HUDEP-2 (cell line): ENCODE results near the gene LYSMD2.
A peak's percentile ranks its signal among the peaks of the same experiment; 100 is the strongest.

ENCODE experiments used
- DNase-seq, 76 experiments: peaks; one replicate each; lab custom pipeline; 2025; ENCODE audit not compliant: unreplicated experiment in 76 of 76; lab: John Stamatoyannopoulos, UW

LYSMD2 gene

DNA sequence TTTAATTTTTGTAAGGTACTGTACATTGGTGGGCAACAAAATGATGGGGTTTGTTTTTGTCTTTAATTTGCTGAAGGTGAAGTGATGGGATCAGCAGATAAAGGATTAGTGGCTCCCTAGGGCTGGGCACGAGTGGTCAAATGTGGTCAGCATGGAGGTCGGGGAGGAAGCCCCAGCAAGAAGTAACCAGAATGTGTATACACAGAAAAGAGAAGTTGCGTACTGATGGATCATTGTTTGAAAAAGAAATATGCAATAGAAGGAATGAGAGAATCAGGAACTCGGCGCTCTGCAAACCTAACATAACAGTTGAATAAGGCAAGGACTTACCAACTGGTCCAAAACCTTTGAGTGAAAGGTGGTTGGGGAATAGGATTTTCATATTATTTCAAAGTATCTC is 15.4 kb upstream of the LYSMD2 start:
- DNase-seq: no peak

DNA sequence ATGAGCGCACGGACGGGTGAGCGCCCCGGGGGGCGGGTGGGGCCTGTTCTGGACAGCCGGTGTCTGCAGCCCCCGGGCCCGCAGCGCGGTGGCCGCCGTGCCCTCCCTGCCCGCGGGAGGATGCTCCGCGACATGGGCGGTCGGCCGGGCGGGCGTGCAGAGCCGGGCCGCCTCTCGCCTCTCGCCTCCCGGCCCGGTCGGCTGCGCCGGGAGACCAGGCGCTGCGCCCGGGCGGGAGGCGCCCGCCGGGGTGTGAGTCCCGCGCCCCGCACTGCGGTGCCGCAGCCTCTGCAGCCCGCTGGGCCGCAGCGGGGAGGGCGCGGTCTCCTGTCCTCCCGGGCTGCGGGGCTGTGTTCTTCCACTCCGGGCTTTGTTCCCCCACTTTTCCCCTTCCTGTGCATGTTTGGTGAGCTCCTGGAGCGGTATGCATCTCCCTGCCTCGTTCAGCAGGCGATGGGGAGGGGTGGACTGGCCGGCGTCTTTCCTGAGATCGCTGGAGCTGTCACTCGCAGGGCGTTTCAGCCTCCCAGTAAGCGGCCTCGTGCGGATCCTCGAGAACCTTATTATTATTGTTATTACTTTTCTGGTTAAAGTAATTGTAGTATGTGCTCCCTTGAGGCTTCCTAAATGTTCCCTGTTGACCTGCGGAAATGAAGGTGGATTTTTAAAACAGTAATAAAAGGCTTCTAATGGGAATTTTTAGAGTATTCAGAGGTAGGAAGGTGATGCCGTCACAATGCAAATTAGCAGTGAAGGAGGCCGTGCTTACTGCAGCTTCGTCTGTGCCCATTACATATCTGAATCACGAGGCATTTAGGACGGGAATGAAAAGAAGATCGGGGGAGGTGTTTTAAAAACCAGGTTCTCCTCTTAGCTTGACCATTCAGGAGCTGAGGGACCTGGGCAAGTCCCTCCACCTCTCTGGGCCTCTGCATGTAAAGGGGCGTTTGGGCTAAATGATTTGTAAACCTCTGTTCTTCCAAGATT is 14.5 kb upstream of the LYSMD2 start:
- no peak for DNase-seq

DNA sequence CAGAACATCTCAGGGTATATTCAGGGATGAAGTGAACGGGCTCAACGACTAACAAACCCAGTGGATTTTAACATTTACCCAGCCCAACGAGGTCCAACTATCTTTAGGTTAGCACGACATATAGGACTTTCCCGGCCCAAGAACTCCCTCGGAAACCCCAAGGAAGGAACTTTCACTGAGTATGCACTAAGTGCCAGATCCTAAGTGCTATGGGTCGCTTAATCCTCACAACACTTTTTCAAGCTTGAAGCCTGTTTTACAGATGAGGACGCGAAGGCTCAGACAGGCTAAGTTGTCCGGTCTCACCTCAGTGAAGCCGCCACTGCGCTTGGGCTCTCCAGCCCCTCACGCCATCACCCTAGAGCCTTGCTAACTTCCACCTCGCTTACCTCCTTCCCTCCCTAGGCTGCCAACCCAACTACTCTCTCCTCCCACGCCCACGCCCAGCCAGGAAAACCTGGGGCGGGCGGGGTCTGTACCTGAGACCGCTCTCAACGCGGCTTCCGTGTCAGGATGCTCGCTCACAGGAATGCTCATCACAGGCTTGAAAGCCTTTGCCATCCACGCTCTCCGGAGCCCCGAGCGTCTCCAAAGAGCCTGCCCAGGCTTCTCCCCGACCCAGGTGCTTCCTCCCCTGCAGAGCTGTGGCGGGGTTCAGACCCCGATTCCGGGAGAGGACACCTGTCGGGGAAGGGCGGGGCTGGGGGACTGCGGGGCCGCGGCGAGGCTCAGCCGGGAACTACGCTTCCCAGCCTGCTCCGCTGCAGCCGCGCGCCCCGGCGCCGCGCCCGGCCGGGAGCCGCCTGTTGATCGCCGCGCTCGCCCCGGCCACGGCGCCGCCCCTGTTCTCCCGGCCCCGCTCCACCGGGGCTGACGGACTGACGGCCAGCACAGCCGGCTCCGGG is 13.6 kb upstream of the LYSMD2 start, which contains the start of gene TMOD2:
TMOD2 (plus strand) TSS at position 806 of the 905 bp plus-strand sequence. CDS start 14,845 bp downstream, outside the sequence.
- no peak for DNase-seq

DNA sequence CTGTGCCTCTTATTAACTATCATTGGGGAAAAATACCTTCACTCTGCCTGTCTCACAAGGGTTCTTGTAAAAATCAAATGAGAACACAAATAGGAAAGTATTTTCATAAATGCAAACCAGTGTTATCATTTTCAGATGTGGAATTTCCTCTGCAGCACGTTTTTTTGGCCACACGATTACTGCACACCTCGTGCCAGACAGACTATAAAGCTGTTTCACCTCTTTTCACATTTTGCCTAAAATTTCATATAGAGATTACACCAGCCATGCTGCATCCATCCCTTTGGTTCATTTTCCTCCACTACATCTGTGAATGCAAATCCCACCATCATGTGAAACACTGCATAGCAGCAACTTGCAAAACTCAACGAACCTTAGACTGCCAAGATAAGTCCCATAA is 12.7 kb upstream of the LYSMD2 start:
- DNase-seq: no peak

DNA sequence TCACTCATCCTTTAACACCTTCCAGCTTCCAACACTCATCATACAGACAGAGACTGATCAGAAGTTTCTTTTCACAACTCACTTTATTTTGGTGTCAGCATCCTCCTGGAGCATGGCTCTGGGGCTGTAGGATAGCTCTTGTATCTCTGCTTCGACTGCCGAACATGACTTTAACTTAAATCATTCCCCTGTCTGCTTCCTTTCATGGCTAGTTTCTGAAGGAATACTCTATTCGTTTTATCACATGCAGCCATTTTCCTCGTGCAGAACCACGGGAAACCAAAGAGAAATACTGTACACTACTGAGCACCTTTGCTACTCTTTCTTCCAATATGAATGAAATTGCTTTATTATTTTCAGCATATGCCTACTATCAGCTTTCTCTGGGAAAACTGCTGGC is 11.9 kb upstream of the LYSMD2 start:
- DNase-seq: no peak

DNA sequence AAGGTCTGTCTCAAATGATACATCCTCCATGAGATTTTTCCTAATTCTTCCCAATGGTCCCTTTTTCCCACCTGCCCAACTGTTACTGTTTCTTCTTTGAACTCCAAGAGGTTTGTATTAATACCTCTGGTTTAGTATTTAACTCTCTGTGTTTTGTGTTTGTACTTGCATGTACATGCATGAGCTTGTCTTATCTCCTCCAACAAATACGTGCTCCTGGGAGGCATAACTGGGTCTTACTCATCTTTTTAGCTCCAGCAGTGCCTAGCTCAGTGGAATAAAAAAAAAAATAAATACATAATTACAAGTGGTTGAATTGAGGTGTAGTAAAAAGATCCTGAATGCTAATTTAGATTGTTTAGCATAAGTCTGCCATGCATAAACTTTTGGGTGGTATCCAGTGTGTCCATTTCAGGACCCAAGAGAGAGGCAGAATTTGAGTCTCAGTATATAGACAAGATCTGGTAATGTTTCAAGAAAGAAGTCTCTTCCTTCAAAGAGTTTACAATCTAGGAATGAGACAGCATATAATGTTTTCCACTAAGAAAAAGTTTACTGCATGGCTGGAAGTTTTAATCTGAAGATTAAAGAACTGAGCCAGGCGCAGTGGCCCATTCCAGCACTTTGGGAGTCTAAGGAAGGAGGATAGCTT is 1.7 kb upstream of the LYSMD2 start:
- peak in 1 of 76 experiments; percentile 7 for DNase-seq

DNA sequence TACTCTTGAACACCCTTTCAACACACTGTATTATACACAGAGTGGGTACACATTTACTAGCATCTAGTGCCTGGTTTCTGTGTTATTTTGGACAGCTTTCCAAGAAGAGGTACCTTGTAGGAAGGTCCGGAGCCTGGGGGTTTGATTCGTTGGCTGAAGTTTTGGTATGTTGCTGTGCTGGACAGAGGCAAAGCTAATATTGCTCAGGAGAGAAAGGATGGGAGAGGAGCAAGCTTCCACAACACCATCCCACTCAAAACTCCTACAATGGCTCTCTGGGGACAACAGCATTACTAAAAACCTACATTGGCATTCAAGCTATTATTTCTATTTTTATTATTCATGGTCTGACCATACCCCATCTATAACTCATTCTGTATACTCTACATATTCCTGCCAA is 1.1 kb upstream of the LYSMD2 start:
- DNase-seq: no peak

DNA sequence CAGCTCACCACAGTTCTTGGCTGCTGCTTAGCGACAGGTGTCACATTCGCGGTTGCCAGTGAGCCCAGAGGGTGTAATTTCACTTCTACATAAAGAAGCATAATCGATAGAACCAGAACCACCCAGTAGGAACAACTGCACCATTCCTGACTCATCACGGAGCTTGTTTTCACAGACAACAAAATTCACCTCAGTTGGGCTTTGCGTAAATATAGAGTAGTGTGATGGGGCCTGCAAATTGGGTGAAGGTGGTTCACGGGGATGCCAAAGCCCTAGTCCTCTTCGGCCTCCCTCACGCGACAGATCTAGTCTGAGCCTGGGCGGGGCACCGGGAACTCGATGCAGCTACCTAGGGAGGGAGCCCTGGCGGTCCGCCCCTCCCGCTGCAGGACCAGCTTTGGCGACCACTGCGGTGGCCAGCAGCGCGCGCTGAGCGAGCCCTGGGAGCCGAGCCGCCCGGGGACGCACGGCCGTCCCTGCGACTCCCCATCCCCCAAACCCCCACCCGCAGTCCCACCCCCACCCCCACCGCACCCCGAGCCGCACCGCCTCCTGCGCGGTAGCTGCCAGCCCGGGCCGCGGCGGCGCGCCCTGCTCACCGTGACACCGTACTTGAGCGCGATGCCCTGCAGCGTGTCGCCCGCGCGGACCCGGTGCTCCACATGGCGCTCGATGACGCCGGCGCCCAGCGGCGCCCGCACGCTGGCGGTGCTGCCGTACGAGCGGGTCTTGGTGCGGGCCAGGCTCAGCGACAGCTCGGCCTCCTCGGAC is 519 bp downstream of the LYSMD2 start:
- DNase-seq: peak in 31 of 76 experiments; percentile 6 to 55 (median 22)

DNA sequence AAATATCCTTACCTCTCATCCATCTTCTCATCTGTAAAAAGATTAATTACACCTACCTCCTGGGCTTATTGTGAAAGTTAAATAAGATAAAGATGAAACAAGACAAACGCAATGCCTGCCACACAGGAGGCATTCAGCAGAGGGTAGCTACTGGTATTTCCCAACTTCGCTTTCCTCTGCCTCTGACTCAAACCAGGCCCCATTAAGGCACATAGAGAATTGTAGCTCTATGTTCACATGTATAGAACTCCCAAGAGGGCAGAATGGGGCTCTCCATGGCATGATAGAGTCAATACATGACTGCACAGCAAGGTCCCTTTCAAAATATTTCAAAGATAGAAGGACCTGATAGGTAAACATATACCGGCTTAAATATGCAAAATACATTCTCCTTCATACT is 1.4 kb downstream of the LYSMD2 start:
- no peak for DNase-seq

DNA sequence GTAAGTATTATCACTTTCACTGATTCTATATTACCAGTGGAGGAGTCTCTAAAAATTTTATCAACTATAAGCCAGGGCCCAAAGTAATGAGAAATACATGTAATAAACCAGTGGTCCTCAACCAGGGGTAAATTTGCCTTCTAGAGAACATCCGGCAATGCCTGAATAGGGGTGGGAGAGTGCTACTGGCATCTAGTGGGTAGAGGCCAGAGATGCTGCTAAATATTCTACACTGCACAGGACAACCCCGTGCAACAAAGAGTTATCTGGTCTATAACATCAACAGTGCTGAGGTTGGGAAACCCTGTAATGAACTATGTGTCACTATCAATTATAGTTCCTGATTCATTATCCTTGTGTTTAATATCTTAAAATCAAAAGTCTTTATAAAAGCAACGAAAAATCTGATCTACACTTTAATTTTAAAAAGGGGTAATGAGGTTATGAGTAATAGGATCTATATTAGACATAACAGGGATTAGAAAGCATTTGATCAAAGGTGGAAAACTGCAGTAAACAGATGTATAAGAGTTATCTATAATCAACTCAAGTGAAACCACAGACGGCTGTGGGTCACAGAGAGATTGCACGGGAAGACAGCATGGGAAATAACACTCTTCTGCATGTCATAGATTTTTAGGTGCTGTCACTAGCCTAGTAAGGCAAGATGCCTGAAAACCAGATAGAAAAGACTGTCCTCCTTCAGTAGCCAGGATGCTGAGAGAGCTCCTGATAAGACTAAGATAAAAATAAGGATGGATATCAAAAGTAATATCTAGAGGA is 2.0 kb downstream of the LYSMD2 start:
- DNase-seq: peak in 1 of 76 experiments; percentile 5

DNA sequence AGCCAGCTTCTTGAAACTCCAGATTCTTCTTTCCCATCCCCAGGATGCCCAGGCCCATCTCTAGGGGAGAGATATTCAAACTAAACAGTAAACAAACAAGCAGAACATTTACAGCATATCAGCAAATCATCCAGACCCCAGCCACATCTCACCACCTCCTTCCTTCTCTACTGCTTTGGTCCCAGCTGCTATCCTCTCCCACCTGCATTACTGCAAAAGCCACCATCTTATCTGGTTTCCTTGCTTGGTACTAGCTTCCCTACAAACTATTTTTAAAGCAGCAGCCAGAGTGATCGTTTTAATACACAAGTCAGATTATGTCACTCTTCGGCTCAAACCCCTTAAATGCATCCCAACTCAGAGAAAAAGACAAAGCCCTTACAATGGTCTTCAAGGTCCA is 4.8 kb downstream of the LYSMD2 start:
- DNase-seq: no peak

DNA sequence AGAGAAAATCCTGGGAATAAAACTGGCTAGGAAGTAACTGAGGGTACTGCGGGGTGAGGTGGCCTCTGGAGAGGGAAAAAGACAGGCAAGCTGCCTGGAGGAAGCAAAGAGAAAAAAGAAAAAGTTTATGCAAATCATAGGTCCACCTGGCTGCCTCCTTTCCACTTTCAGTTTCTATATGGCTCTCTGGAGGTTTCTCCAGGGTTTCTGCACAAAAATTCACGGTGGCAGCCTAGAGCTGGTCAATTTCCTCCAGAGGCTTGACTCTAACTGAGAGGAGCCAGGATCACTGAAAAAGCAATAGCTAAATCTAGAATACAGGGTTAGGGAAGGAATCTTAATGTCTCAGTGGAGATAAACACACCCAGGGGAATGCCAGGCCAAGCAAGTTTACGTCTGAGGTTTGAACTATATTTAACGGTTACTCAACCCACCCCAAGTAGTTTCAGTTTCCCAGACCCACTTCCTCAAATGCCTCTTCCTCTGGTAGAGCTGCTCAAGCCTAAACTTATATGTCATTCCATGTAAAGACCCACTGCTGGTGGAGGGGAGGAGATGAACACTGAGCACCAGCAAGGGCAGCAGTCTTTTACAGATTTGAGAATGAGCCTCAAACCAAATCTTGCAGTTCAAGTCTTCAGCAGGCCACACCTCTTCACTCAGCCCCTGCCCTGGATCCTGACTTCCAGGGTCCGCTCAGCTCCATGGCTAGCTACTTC is 5.7 kb downstream of the LYSMD2 start:
- peak in 1 of 76 experiments; percentile 1 for DNase-seq

DNA sequence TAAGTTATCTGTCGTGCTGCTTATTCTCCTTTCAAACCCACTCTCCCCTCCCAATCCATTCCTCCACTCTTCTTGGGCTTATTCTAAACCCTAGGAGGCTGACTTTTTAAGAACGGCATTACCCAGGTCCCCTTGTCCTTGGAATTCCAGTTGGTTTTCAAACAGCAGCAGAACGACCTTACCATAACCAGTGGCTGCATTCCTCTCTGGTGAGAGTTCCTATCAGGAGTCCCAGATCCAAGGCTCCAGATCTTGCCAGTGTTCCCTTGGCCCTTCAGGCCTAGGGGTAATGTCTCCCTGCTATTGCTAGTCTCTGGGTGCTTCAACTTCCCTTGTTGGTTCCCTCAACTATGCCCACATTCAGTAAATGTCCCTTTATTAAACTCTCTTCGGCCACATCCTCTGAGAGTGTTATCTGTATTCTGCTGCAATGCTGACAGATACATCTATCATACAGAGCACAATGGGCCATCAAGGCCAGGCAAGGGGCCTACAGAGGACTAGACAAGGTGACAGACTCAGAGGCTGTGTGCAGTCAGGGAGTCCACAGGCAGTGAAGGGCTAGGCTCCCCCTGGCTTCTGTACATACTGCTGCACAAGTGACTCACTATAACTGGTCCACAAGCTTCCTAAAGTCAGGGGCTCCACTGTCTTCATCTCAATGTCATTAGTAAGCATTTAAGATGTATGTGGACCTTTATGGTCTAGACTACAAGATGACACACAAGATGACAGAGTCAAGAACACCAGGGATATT is 10.1 kb downstream of the LYSMD2 start:
- DNase-seq: peak in 1 of 76 experiments; percentile 12

DNA sequence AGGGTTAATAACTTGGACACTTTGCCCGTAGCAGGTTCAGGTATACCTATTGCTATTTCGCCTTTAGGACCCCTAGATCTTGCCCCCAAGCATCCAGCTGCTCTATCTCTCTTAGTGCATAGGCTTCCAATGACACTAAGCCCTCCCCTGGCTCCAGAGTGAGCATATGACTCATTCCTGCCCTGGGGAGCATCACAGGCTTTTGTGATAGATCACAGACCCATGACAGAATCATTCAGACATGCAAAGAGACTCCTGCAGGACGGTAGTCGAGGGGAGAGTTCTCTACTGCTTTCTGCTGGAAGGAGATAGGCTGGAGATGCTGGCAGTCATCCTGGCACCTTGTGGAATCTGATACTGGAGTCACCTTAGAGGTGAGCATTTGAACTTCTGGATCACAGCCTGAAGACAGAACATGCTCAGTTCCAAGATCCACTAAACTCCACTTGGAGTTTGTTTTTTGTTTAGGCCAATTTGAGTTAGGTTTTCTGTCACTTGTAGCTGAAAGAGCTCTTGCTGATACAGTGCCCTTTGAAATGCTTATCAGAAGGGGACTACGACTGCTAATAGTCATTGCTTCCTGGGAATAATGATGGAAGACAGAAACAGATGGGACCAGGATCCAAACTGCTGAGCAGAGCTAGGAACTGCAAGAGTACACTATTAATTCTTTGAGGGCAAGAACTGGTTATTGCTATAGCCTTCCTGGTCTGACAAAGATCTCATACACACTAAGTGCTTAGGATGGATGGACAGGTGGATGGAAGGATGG is 11.0 kb downstream of the LYSMD2 start:
- DNase-seq: peak in 13 of 76 experiments; percentile 5 to 54 (median 25)

DNA sequence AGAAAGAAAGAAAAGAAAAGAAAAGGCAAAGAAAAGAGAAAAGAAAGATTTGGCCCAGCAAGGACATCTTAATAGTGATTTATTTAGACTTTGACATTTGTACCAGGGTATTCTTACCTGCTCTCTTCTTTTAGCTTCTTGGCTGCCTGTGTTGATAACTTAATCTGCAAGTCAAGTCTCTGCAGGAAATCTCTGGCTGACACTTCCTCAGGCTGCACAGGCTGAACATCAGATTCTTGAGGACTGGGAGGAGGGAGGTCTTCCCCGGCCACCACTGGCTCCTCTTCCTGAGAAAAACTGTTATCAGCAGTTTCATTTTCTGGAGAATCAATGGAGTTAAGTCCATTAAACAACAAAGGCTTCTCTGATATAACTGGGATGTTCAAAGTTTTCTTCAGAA is 12.8 kb downstream of the LYSMD2 start:
- DNase-seq: no peak

DNA sequence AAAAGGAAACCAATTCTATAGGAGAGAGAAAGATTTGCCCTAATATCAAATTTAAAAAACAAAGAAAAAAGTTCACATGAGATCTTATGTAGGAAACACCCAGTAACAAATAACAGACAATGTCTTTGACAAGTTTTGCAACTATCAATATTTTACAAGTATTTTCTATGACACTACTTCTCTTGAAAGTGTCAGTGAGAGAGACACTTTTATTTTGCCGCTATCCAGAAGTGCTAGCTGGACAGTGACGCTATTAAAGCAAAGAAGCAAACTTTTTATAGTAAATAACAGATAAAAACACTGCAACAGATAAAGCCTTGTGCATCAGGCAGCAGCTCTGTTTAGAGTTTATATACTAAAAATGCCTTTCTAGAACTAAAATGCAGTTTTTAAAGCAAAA is 13.3 kb downstream of the LYSMD2 start:
- no peak for DNase-seq
